Measurements from ENCODE around the gene ATP11C.
"Not testable (repeated sequence)": the region's sequence is repeated elsewhere in the genome, so short reads cannot be mapped to it uniquely, and the experiment has no call there.

The ATP11C gene

GRCh38 chrX:139702658-139703057 lies 230.2 kb downstream of the ATP11C start:
- no peak for DNase-seq

GRCh38 chrX:139692908-139693307 lies 239.9 kb downstream of the ATP11C start:
- DNase-seq, result no peak

DNA sequence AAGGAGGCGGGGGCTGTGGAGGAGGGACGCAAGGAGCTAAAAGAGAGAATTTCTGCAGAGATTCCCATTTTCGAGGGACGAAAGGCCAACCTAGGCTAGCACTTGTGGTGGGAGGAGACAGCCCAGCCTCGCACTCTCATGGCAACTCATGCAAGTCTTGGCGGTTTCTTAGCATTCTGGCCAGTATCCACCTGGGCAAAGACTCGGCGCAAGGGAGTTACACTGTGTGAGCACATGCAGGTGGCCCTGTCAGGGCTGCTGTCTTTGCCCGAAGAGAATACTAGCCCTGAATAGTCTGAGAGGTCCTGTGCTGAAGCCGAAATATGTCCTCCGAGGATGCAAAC lies 240.4 kb downstream of the ATP11C start:
- no peak for DNase-seq

DNA sequence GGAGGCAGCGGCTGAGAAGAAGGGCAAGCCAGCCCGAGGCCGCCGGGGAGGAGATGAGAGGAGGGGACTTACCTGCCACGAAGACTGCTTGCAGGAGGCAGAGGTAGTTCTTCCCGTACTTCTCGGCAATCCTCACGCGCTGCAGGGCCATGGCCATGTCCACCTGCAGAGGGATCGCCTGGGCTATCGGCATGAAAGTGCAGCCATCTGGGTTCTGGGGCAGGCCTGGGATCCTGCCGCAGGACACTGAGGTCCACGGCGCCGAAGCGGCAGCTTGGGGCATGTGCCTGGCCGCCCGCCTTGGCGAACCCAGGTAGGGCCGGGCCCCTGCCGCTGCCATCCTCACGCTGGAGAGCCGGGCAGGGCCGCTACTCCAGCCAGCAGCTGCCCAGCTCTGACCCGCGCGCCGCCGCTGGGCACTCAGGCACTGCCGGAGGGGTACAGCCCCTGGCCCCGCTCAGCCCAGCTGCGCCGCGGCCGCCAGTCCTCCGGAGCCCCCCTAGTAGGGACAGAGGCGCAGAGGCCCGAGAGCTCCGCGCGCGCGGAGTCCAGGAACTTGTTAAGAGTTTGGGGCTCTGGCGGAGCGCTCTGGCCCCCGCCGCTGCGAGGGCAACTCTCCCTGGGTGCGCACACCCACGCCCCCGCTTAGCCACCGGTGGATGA lies 240.9 kb downstream of the ATP11C start:
- no peak for DNase-seq

- no peak for DNase-seq
These were observed 241.4 kb downstream of the ATP11C start for GRCh38 chrX:139691493-139691842.

GRCh38 chrX:139685175-139685574 lies 247.7 kb downstream of the ATP11C start:
- DNase-seq, result not testable (repeated sequence)

DNA sequence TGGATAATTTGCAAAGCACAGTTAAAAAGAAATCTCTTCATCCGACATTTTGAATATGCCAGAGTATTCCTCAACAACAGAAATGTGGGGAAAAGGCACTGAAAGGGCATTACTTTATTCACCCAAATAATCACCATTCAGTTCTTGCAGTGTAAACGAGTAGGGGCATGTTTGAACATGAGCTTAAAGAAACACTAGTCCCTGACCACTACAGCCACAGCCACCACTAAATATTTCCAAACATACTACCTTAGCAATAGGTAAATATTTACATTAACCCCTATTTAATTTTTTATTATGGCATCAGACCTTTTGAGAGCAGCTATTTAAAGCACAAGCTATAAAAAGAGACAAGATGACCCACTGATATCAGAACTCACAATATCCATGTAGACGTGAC lies 252.5 kb downstream of the ATP11C start:
- DNase-seq, result no peak
